GM18858 (cell line): ENCODE results near the gene SLC4A7.
A peak's percentile ranks its signal among the peaks of the same experiment; 100 is the strongest.
"Not testable (repeated sequence)": the region's sequence is repeated elsewhere in the genome, so short reads cannot be mapped to it uniquely, and the experiment has no call there.

Source experiments
- ATAC-seq: cut with Tn5 transposase; IDR thresholded peaks from one replicate; pipeline ENCODE4 v1.9.1; 2021; ENCODE audit not compliant: unreplicated experiment

SLC4A7 gene

GRCh38 chr3:27487383-27487782 is 3.2 kb upstream of the SLC4A7 start:
- no peak for ATAC-seq

DNA sequence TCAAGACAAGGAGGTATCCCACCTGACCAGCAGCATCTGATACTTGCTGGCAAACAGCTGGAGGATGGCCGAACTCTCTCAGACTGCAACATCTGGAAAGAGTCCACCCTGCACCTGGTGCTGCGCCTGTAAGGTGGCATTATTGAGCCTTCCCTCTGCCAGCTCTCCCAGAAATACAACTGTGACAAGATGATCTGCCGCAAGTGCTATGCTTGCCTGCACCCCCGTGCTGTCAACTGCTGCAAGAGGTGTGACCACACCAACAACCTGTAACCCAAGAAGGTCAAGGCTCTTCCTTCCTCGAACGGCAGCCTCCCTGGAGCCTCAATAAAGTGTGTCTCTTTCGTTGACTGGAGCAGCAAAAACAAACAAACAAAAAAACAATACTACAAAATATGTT is 2.2 kb upstream of the SLC4A7 start:
- ATAC-seq = no peak

GRCh38 chr3:27485866-27486265 is 1.7 kb upstream of the SLC4A7 start:
- no peak for ATAC-seq

DNA sequence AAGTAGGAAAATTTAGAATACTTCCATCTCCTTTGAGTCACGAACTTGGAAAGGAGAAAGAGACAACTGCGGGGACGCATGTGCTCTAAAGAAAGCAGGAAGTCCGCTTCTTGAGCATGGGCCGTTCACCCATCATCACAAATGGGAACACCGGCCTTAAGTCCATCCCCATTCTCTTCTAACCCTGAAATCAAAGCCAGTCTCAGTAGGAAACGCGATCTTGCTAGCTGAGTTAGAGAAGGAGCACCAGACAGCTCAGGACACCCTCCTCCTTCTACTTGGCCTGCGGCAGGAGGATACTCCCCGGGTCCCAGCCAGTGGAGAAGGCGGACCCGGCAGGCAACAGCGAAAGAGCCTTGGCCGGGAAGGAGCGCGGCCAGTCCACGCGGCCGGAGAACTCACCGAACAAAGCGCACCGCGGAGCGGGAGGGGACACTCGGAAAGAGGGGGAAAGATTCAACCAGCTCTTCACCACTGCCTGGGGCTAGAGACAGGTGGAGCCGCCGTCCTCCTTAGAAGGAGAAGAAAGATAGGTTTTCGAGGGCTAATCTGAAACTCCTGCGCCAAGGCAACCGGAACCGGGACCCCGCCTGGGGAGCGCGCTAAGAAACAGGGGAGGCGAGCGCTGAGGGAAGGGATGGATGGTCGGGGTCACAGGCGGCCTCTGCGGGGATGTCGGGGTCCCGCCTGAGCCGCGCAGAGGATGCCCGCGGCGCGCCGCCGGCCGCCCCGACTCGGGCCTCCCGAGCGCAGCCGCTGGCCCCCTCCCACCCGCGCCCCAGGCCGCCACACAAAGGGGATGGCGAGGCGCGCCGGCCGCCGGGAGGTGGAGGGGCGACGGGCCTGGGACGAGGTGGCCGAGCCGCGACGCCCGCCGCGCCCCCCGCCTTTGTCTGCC is 818 bp downstream of the SLC4A7 start:
- peak; percentile 17 for ATAC-seq

GRCh38 chr3:27479806-27480543 is 4.2 kb downstream of the SLC4A7 start:
- no peak for ATAC-seq

- ATAC-seq = no peak
Measured at GRCh38 chr3:27471923-27472550, 12.1 kb downstream of the SLC4A7 start.

- ATAC-seq = no peak
Measured at GRCh38 chr3:27468283-27468886, 15.8 kb downstream of the SLC4A7 start.

- ATAC-seq = peak; percentile 92
Measured at GRCh38 chr3:27467545-27467944, 16.6 kb downstream of the SLC4A7 start.

GRCh38 chr3:27464646-27465045 is 19.5 kb downstream of the SLC4A7 start:
- ATAC-seq = no peak

GRCh38 chr3:27462228-27462627 is 22.0 kb downstream of the SLC4A7 start:
- ATAC-seq = no peak

GRCh38 chr3:27458929-27459328 is 25.3 kb downstream of the SLC4A7 start:
- no peak for ATAC-seq

GRCh38 chr3:27456554-27456953 is 27.6 kb downstream of the SLC4A7 start:
- ATAC-seq = no peak

DNA sequence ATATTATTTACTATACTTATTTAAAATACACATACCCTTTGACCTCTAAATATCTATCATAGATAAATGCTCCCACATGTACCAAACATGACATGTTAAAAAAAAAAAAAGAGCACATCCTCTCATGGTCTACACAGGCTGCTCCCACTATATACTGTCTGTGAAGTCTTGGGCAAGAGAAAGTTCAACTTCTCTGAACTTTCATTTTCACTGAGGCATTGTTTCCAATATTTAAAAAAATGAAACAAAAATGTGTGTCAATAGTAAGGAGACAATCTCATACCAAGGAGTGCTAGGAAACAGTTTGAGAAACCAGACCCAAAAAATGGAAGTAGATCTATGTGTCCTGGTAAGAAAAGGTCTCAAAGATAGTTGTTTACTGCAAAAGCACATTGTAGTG is 29.3 kb downstream of the SLC4A7 start:
- ATAC-seq = peak; percentile 71

- ATAC-seq = no peak
Measured at GRCh38 chr3:27454461-27454860, 29.7 kb downstream of the SLC4A7 start.

- no peak for ATAC-seq
Measured at GRCh38 chr3:27452368-27453090, 31.7 kb downstream of the SLC4A7 start.

GRCh38 chr3:27451842-27452241 is 32.3 kb downstream of the SLC4A7 start:
- ATAC-seq = no peak

- no peak for ATAC-seq
Measured at GRCh38 chr3:27451251-27451650, 32.9 kb downstream of the SLC4A7 start.

DNA sequence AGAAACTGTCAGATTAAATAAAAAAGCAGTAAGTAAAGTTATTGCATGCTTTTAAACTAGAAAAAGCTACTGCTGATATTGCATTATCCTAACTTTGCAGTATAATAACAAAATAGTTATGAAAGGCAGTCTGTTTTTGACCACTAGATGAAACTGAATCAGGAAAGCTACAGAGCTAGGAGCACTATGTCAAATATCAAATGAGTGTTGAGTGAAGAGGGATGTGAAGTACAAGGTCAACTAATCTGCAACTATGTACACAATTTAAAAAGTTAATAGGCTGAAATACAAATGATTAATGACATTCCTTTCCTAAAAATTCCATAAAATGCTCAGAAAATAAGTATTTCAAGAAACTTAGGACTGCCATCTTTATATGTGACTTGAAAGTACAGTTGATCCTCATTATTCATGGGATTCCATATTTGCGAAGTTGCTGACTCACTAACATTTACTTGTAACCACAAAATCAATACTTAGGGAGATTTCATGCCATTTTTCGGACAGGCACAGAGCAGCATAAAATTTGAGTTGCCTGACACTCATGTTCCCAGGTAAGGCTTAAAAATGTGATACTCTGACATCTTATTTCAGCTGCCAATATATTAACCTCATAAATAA is 34.5 kb downstream of the SLC4A7 start:
- no peak for ATAC-seq

GRCh38 chr3:27442995-27443394 is 41.2 kb downstream of the SLC4A7 start:
- not testable (repeated sequence) for ATAC-seq

DNA sequence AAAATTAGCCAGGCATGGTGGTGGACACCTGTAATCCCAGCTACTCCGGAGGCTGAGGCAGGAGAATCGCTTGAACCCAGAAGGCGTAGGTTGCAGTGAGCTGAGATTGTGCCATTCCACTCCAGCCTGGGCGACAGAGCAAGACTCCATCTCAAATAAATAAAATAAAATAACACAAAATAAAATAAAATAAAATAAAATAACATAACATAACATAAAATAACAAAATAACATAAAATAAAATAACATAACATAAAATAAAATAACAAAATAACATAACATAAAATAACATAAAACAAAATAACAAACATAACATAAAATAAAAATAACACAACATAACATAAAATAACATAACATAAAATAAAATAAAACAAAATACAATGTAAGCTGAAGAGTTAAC is 45.8 kb downstream of the SLC4A7 start:
- ATAC-seq = not testable (repeated sequence)
